ENCODE measurements around the gene ST7. TPM values are rescaled to one million over a fixed set of nuclear protein-coding genes. Genes with fewer than 3 reads are reported as not detected.

The ST7 gene
- total and polyA plus RNA-seq, 2 of the 13 experiments (the other 11 are each of a cell fraction or from before 2014, with no cell fraction given) = 17.3 to 23.5 TPM

- no peak for TF ChIP-seq PHF8 (CRISPR knock-in tag; IDR thresholded peaks at IDR 0.05)
- TF ChIP-seq ZNF569 (CRISPR knock-in tag; IDR thresholded peaks at IDR 0.05; ENCODE audit: borderline replicate concordance) = no peak
- TF ChIP-seq E2F5 (CRISPR knock-in tag; conservative IDR thresholded peaks at IDR 0.05) = no peak
- TF ChIP-seq CBX1 (IDR thresholded peaks at IDR 0.05; ENCODE audit: low read depth) = no peak
- TF ChIP-seq MLLT10 (CRISPR knock-in tag; IDR thresholded peaks at IDR 0.05) = no peak
- no peak for TF ChIP-seq GABPA (IDR thresholded peaks at IDR 0.05; ENCODE audit: low read depth, low read length)
- TF ChIP-seq GABPA (CRISPR knock-in tag; IDR thresholded peaks at IDR 0.05; ENCODE audit: low read depth) = no peak
- peak; percentile 45; the same call in 1 of the 2 replicates for TF ChIP-seq BRF2 (CRISPR knock-in tag; IDR thresholded peaks at IDR 0.05)
- no peak for TF ChIP-seq ZNF282 (IDR thresholded peaks at IDR 0.05; ENCODE audit: partially characterized antibody)
- no peak for TF ChIP-seq ZBTB33 (CRISPR knock-in tag; IDR thresholded peaks at IDR 0.05)
- no peak for TF ChIP-seq DNMT1 (CRISPR knock-in tag; IDR thresholded peaks at IDR 0.05)
- TF ChIP-seq SOX13 (IDR thresholded peaks at IDR 0.05) = no peak
- peak in 1 of 2 experiments; percentile 65; a peak in 1 of 4 replicates for TF ChIP-seq SOX13 (CRISPR knock-in tag; conservative IDR thresholded peaks at IDR 0.05 in 1 of 2, IDR thresholded peaks at IDR 0.05 in 1 of 2)
- no peak for TF ChIP-seq ZNF484 (CRISPR knock-in tag; IDR thresholded peaks at IDR 0.05; ENCODE audit: borderline replicate concordance, low read depth)
- no peak for TF ChIP-seq GTF2F1 (IDR thresholded peaks at IDR 0.05; ENCODE audit: low read length)
- no peak for TF ChIP-seq SMAD3 (CRISPR knock-in tag; IDR thresholded peaks at IDR 0.05)
- TF ChIP-seq MTA1 (CRISPR knock-in tag; IDR thresholded peaks at IDR 0.05; ENCODE audit: borderline replicate concordance) = no peak
- no peak for TF ChIP-seq ZNF264 (CRISPR knock-in tag; IDR thresholded peaks at IDR 0.05)
- TF ChIP-seq RBM22 (optimal IDR thresholded peaks at IDR 0.05; ENCODE audit: low read length) = peak; percentile 32
- no peak for TF ChIP-seq TCF12 (IDR thresholded peaks at IDR 0.05)
- no peak for TF ChIP-seq TCF12 (CRISPR knock-in tag; IDR thresholded peaks at IDR 0.05)
- TF ChIP-seq ZFP37 (CRISPR knock-in tag; IDR thresholded peaks at IDR 0.05; ENCODE audit: borderline replicate concordance) = no peak
- TF ChIP-seq ZNF709 (CRISPR knock-in tag; IDR thresholded peaks at IDR 0.05) = no peak
- no peak for TF ChIP-seq RBM39 (IDR thresholded peaks at IDR 0.05; ENCODE audit: low read depth, low read length, poor library complexity, severe bottlenecking)
- no peak for TF ChIP-seq NFYB (CRISPR knock-in tag; IDR thresholded peaks at IDR 0.05)
- no peak for TF ChIP-seq HIVEP1 (CRISPR knock-in tag; IDR thresholded peaks at IDR 0.05)
- peak in 1 of 2 experiments; percentile 60; a peak in 2 of 4 replicates for TF ChIP-seq EP300 (IDR thresholded peaks at IDR 0.05; ENCODE audit: low read depth in 2 of 2, low read length in 2 of 2)
- TF ChIP-seq EP300 (CRISPR knock-in tag; IDR thresholded peaks at IDR 0.05; ENCODE audit: borderline replicate concordance) = no peak
These were observed 171.4 kb downstream of the ST7 start (continued) for GRCh38 chr7:117124591-117125220.
